Psoas muscle (tissue), 8 donors: ENCODE data around the gene MGAT1. TPM values are rescaled to one million over a fixed set of nuclear protein-coding genes. Genes with fewer than 3 reads are reported as not detected.
"Not testable (repeated sequence)": the region's sequence is repeated elsewhere in the genome, so short reads cannot be mapped to it uniquely, and the experiment has no call there.

Experiments used
- ATAC-seq, 4 donors: fragments of 200-7000 bp; cut with Tn5 transposase; one replicate each; pipeline ENCODE4 v1.9.1; 2020; ENCODE audit warnings: moderate library complexity in 3 of 4, mild to moderate bottlenecking in 2 of 4
- DNase-seq, 2 donors: peaks; one replicate each; pipeline ENCODE4 v3.0.0-alpha.2; 2020
- H3K27ac ChIP-seq: fragments of 200-600 bp; one replicate; pipeline ENCODE4 v1.8.0; 2022
- H3K27me3 ChIP-seq, 3 donors: fragments of 200-600 bp in 1 of 3; one replicate each; pipeline versions ENCODE4 v1.6.1 to v1.8.0; 2013 to 2022; ENCODE audit warnings: low read length in 2 of 3, mild to moderate bottlenecking in 2 of 3, moderate library complexity in 1 of 3; ENCODE audit not compliant: insufficient read depth in 3 of 3
- H3K36me3 ChIP-seq, 2 donors: fragments of 200-600 bp in 1 of 2; one replicate each; pipeline versions ENCODE4 v1.6.1 to v1.8.0; 2013 to 2022; ENCODE audit warnings: low read depth in 1 of 2, mild to moderate bottlenecking in 1 of 2, moderate library complexity in 1 of 2; ENCODE audit not compliant: insufficient read depth in 1 of 2
- H3K4me1 ChIP-seq: fragments of 200-600 bp; one replicate; pipeline ENCODE4 v1.8.0; 2022
- H3K4me3 ChIP-seq: fragments of 200-600 bp; one replicate; pipeline ENCODE4 v1.8.0; 2022; ENCODE audit warnings: mild to moderate bottlenecking
- H3K9me3 ChIP-seq: fragments of 200-600 bp; one replicate; pipeline ENCODE4 v1.8.0; 2022
- WGBS, 3 donors: extraction: QIAGEN DNeasy Blood & Tissue Kit; methylation state at CpG; one replicate each; pipeline versions ENCODE4 v1.1.6 to v1.1.7; 2013; 5-methylcytosine and 5-hydroxymethylcytosine counted together
- intact Hi-C, 2 donors: fragments of 100-400 bp; cut with DNase I; formaldehyde crosslinking; loops; one replicate each; pipeline versions ENCODE4 v1.11.0 to v1.14.2; 2022
- polyA plus RNA-seq, 3 donors: library from polyadenylated mRNA; stranded (reverse); fragments of 200-250 nt; gene quantifications; one replicate each; pipeline ENCODE4 v1.2.3, GENCODE V29; 2013
- total RNA-seq, 4 donors: library from RNA; stranded (reverse); fragmentation: NEBNext Ultra II Directional in 2 of 4; extraction: Animal tissue kit (Norgen Biotek cat#: 25700) in 2 of 4; gene quantifications; one replicate each; pipeline versions ENCODE4 v1.2.1 to v1.2.4, GENCODE V29; 2021 to 2023
- TF ChIP-seq, protein P1 (sequence below): fragments of 200-600 bp; IDR thresholded peaks from one replicate; pipeline ENCODE4 v1.8.0; 2022; ENCODE audit warnings: antibody characterized with exemption
- donor health status: healthy with polysubstance abuse.
- donor health status: DM: no; HTN: no; CAD: no; lungs with moderate emphysema.
- donor health status: Bipolar disorder and iron deficiency.
- donor health status: healthy.
- donor health status: DM: yes; HTN: yes; CAD: no.
- donor health status: DM: no; HTN: no; CAD: no.
- donor health status: DM: no; HTN: no; CAD: no.
- donor health status: DM: yes; HTN: yes; CAD: no.

MGAT1 gene
- total and polyA plus RNA-seq, 7 donors, result 53.6 to 134 (median 71.6) TPM

DNA sequence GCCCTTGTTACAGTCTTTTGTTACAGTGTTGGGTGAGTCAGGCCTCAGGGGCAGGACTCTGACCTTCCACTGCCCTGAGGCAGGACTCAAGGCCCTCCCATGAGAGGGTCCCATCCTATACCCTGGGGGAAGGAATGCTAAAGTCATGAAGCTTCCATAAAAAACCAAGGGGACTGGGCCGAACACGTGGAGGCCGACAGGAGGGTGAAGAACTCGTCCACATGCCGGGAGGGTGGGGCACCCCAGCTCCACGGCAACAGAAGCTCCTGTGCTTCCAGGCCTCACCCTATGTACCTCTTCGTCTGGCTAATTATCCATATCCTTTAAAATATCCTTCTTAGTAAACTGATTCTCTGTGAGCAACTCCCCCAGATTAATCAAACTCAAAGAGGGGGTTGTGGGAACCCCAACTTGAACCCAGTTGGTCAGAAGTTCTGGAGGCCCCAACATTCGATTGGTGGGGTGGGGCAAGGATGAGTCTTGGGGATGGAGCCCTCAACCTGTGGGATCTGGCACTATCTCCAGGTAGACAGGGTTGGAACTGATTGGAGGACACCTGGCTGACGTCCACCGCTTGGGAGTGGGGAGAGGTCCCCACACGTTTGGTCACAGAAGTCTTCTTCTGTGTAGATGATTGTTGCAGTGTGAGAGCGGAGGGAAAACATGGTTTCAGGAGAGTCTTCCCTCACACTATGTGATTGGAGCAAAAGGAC lies 19.1 kb downstream of the MGAT1 start:
- Histone ChIP-seq H3K36me3 (peaks cover 0 to 3% of the 10 kb centered on the region in 2 donors), H3K4me3 (no peak overlapping the region), H3K9me3 (no peaks in the 10 kb centered on the region), H3K27ac (no peak overlapping the region), H3K4me1 (peaks cover 20% of the 10 kb centered on the region), H3K27me3 (no peaks in the 10 kb centered on the region)
- DNase-seq, result no peak
- no peak for ATAC-seq
- TF ChIP-seq, protein P1, sequence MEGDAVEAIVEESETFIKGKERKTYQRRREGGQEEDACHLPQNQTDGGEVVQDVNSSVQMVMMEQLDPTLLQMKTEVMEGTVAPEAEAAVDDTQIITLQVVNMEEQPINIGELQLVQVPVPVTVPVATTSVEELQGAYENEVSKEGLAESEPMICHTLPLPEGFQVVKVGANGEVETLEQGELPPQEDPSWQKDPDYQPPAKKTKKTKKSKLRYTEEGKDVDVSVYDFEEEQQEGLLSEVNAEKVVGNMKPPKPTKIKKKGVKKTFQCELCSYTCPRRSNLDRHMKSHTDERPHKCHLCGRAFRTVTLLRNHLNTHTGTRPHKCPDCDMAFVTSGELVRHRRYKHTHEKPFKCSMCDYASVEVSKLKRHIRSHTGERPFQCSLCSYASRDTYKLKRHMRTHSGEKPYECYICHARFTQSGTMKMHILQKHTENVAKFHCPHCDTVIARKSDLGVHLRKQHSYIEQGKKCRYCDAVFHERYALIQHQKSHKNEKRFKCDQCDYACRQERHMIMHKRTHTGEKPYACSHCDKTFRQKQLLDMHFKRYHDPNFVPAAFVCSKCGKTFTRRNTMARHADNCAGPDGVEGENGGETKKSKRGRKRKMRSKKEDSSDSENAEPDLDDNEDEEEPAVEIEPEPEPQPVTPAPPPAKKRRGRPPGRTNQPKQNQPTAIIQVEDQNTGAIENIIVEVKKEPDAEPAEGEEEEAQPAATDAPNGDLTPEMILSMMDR, result no peak
- intact Hi-C loops, result loop anchor here (2.0 to 10.0 kb wide), 4 partner anchors 51 to 375 kb away; no protein-coding TSS in a partner anchor
- 74 to 79% (median 76%) methylated on average over 12 of the region's 12 CpGs for WGBS, 3 donors

DNA sequence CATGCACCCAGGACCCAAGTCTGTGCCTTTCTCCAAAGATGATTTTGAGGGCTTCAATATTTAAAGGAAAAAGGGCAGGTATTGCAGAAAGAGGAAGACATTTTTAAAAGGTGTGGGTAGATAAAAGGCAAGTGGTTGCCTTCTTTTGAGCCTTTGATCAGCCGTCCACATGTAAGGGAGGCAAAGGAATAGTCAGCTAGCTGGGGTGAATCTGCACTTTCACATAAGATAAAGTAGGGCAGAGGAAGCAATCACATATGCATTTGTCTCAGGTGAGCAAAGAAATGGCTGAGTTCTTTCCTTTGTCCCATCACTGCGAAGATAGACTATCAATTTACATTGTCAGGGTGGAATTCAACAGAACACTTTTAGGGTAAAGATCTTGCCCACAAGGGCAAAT lies 19.9 kb downstream of the MGAT1 start:
- H3K27ac ChIP-seq, result no peak overlapping the region
- no peaks in the 10 kb centered on the region for H3K9me3 ChIP-seq
- WGBS, 3 donors, result 87 to 96% (median 87%) methylated on average over 2 of the region's 2 CpGs
- no peaks in the 10 kb centered on the region for H3K27me3 ChIP-seq
- peaks cover 20% of the 10 kb centered on the region for H3K4me1 ChIP-seq
- ATAC-seq (no peak), DNase-seq (no peak)
- intact Hi-C loops, result loop anchor here (5.0 to 10.0 kb wide), 3 partner anchors 52 to 375 kb away; no protein-coding TSS in a partner anchor
- TF ChIP-seq, protein P1, result no peak
- H3K36me3 ChIP-seq, result peaks cover 0 to 3% of the 10 kb centered on the region in 2 donors
- H3K4me3 ChIP-seq, result no peak overlapping the region

DNA sequence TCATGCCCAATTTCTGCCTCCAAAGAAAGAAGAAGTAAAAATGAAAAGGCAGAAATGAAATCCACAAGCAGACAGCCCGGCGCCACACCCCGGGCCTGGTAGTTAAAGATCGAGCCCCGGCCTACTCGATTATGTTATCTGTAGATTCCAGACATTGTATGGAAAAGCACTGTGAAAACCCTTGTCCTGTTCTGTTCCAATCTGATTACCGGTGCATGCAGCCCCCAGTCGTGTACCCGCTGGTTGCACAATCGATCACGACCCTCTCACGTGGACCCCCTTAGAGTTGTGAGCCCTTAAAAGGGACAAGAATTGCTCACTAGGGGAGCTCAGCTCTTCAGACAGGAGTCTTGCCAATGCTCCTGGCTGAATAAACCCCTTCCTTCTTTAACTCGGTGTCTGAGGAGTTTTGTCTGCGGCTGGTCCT lies 20.7 kb downstream of the MGAT1 start:
- WGBS, 3 donors, result 86 to 93% (median 93%) methylated on average over 14 of the region's 14 CpGs
- H3K4me1 ChIP-seq, result peaks cover 20% of the 10 kb centered on the region
- not testable (repeated sequence) for H3K36me3 ChIP-seq, H3K27ac ChIP-seq, DNase-seq, H3K9me3 ChIP-seq, ATAC-seq, H3K27me3 ChIP-seq, H3K4me3 ChIP-seq
- intact Hi-C loops, result loop anchor here (5.0 to 10.0 kb wide), 3 partner anchors 53 to 375 kb away; no protein-coding TSS in a partner anchor

DNA sequence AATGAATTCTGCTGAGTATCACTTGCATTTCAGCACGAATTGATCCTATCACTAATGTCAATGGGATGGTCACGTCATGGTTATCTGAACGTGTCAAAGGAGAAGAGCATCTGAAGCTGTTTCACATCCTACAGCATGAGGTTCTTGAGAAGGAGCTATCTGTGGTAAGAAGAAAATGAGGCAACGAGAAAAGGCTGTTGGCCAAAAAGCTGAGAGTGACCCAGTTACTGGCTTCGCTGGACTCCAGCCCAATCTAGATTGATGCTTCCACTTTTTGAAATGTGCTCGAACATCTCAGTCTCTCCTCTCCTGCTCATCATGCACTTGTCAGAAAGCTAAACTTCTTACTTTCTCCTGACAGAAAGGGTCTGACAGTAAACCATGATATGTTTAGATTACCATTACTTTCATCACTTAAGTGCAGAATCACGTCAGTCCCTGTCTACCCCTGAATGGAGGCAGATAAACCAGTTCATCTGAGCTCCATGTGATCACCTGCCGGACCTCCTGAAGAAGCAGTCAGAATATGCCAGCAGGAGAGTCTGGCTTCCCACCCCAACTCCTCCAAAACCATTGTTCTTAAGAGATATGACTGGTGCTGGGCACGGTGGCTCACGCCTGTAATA lies 22.5 kb downstream of the MGAT1 start:
- Histone ChIP-seq H3K36me3 (peaks cover 0 to 3% of the 10 kb centered on the region in 2 donors), H3K27me3 (no peaks in the 10 kb centered on the region), H3K27ac (no peak overlapping the region), H3K4me1 (peaks cover 5% of the 10 kb centered on the region), H3K9me3 (no peaks in the 10 kb centered on the region), H3K4me3 (no peak overlapping the region)
- ATAC-seq, result no peak
- intact Hi-C loops, result loop anchor here (5.0 to 10.0 kb wide), 3 partner anchors 55 to 377 kb away; no protein-coding TSS in a partner anchor
- 83 to 85% (median 84%) methylated on average over 10 of the region's 10 CpGs for WGBS, 3 donors
- no peak for DNase-seq
- TF ChIP-seq, protein P1, result no peak

DNA sequence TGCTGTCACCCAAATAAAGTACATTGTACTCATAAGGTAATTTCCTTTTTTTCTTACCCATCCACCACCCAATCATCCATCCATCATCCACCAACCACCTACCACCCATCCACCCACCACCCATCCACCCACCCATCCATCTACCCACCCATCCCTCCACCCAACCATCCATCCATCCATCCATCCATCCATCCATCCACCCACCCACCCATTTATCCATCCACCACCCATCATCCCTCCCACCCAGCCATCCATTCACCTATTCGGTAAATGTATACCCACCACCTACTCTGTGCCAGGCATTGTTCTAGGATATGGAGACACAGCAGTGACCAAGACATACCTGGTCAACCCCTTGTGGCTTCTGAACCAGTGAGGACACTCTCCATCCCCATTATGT lies 25.1 kb downstream of the MGAT1 start:
- no peak for DNase-seq
- TF ChIP-seq, protein P1, result no peak
- no peak for ATAC-seq
- no peak overlapping the region for H3K27ac ChIP-seq
- no peaks in the 10 kb centered on the region for H3K27me3 ChIP-seq
- no peak overlapping the region for H3K4me3 ChIP-seq
- 79 to 100% (median 97%) methylated on average over 1 of the region's 1 CpG for WGBS, 3 donors
- intact Hi-C loops, result no loop called here
- peaks cover 0 to 3% of the 10 kb centered on the region in 2 donors for H3K36me3 ChIP-seq
- no peaks in the 10 kb centered on the region for H3K9me3 ChIP-seq
- H3K4me1 ChIP-seq, result no peaks in the 10 kb centered on the region
